Measurements from ENCODE around the gene DOK5.
"Not testable (repeated sequence)": the region's sequence is repeated elsewhere in the genome, so short reads cannot be mapped to it uniquely, and the experiment has no call there.

The DOK5 gene

GRCh38 chr20:54475334-54476168 lies at the start of gene DOK5:
Gene DOK5 (plus strand): TSS chr20:54475593. CDS start chr20:54475947, 354 bp downstream.
- in situ Hi-C loops (cut with MboI; ENCODE audit: low sequenced_read_pairs) = no loop called here

GRCh38 chr20:54429364-54429763 lies 46.0 kb upstream of the DOK5 start:
- in situ Hi-C loops (cut with MboI; ENCODE audit: low sequenced_read_pairs) = no loop called here

- in situ Hi-C loops (cut with MboI; ENCODE audit: low sequenced_read_pairs) = no loop called here
Observed at GRCh38 chr20:54431156-54431944, 44.0 kb upstream of the DOK5 start.

GRCh38 chr20:54432966-54433365 lies 42.4 kb upstream of the DOK5 start:
- in situ Hi-C loops (cut with MboI; ENCODE audit: low sequenced_read_pairs) = no loop called here

GRCh38 chr20:54433636-54434035 lies 41.8 kb upstream of the DOK5 start:
- in situ Hi-C loops (cut with MboI; ENCODE audit: low sequenced_read_pairs) = no loop called here

- in situ Hi-C loops (cut with MboI; ENCODE audit: low sequenced_read_pairs) = no loop called here
Observed at GRCh38 chr20:54434196-54434595, 41.2 kb upstream of the DOK5 start.

- in situ Hi-C loops (cut with MboI; ENCODE audit: low sequenced_read_pairs) = no loop called here
Observed at GRCh38 chr20:54435015-54435414, 40.4 kb upstream of the DOK5 start.

GRCh38 chr20:54436410-54436809 lies 39.0 kb upstream of the DOK5 start:
- in situ Hi-C loops (cut with MboI; ENCODE audit: low sequenced_read_pairs) = not testable (repeated sequence)

GRCh38 chr20:54438166-54438565 lies 37.2 kb upstream of the DOK5 start:
- in situ Hi-C loops (cut with MboI; ENCODE audit: low sequenced_read_pairs) = no loop called here

GRCh38 chr20:54450207-54450606 lies 25.2 kb upstream of the DOK5 start:
- in situ Hi-C loops (cut with MboI; ENCODE audit: low sequenced_read_pairs) = no loop called here

- in situ Hi-C loops (cut with MboI; ENCODE audit: low sequenced_read_pairs) = no loop called here
Observed at GRCh38 chr20:54451171-54451570, 24.2 kb upstream of the DOK5 start.

GRCh38 chr20:54452277-54452676 lies 23.1 kb upstream of the DOK5 start:
- in situ Hi-C loops (cut with MboI; ENCODE audit: low sequenced_read_pairs) = no loop called here

GRCh38 chr20:54454982-54455381 lies 20.4 kb upstream of the DOK5 start:
- in situ Hi-C loops (cut with MboI; ENCODE audit: low sequenced_read_pairs) = no loop called here

GRCh38 chr20:54456423-54456822 lies 19.0 kb upstream of the DOK5 start:
- in situ Hi-C loops (cut with MboI; ENCODE audit: low sequenced_read_pairs) = no loop called here

- in situ Hi-C loops (cut with MboI; ENCODE audit: low sequenced_read_pairs) = no loop called here
Observed at GRCh38 chr20:54456961-54457360, 18.4 kb upstream of the DOK5 start.

GRCh38 chr20:54458219-54458618 lies 17.2 kb upstream of the DOK5 start:
- in situ Hi-C loops (cut with MboI; ENCODE audit: low sequenced_read_pairs) = no loop called here

GRCh38 chr20:54459279-54459678 lies 16.1 kb upstream of the DOK5 start:
- in situ Hi-C loops (cut with MboI; ENCODE audit: low sequenced_read_pairs) = no loop called here

- in situ Hi-C loops (cut with MboI; ENCODE audit: low sequenced_read_pairs) = no loop called here
Observed at GRCh38 chr20:54464003-54464402, 11.4 kb upstream of the DOK5 start.

GRCh38 chr20:54466127-54466526 lies 9.3 kb upstream of the DOK5 start:
- in situ Hi-C loops (cut with MboI; ENCODE audit: low sequenced_read_pairs) = no loop called here

- in situ Hi-C loops (cut with MboI; ENCODE audit: low sequenced_read_pairs) = no loop called here
Observed at GRCh38 chr20:54467622-54468021, 7.8 kb upstream of the DOK5 start.

GRCh38 chr20:54468082-54468481 lies 7.3 kb upstream of the DOK5 start:
- in situ Hi-C loops (cut with MboI; ENCODE audit: low sequenced_read_pairs) = no loop called here

- in situ Hi-C loops (cut with MboI; ENCODE audit: low sequenced_read_pairs) = no loop called here
Observed at GRCh38 chr20:54469293-54469692, 6.1 kb upstream of the DOK5 start.

Data from hTERT RPE-1 (cell line).